H54 (cell line): ENCODE results near the gene EPHA3.

Experiments used
- DNase-seq: peaks from one replicate; pipeline ENCODE4 v3.0.0; 2011; ENCODE audit warnings: low spot score, mixed read lengths; ENCODE audit not compliant: insufficient read length
- FAIRE-seq: peaks from 3 replicates; lab custom pipeline; 2011; peaks lifted over from hg19 to GRCh38; lab: Jason Lieb, UNC
- POLR2A ChIP-seq: IDR thresholded peaks from 2 replicates; pipeline ENCODE4 v1.6.1; 2011; ENCODE audit warnings: low read depth, mild to moderate bottlenecking, low read length

The EPHA3 gene

DNA sequence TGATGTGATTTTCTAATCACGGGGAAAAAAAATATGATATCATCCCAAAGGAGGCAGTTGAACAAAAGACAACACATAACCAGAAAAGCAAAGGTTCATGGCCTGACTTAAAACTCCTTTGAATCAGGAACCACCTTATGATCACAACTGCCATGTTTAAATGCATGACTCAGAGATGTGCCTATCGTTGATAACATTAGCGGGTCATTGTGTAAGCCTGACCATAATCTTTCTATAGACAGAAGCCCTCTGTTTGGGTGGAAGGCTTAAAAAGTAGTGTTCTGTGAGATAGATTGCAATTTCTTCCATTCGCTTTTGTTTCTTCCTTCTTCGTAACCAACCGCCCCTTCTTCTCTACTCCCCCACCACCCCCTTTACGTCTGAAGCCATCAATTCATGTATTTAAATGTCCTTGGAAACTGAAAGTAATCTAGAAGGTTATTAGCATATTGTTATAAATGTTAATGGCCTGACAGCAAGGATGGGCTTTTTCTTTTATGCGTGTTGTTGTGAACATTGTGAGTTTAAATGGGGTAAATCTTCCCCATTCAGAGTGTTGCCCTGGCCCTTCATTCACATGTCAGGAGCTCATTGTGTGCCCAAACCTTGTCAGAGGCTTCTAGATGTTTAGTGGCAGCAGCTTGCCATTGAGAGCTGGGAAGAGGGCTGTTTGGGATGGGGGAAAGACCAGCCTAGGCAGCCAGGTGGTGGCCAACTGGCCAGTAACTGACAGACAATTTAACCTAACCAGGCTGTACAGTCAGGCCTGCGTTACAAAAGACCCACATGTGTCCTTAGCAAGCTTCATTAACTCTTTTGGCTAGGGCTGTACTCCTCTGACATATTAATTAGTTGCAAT lies 64.5 kb downstream of the EPHA3 start:
- no peak for DNase-seq
- no peak for FAIRE-seq
- no peak for TF ChIP-seq POLR2A

DNA sequence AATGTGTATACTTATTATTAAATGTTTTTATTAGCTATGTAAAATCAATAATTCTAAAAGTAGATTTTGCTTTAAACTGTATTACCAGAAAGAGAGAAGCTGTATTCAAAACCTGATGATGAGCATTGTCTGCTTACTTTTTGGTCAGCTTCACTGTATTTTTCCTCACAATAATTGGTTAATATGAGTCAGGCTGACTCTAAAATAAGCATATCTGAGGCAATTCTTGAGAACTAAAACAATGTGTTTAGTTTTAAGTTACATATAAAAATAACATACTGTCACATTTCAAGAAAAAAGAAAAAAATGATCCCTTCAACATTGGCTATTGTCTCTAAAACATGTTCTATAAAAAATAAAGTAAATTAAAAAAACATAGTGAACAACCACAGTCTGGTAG lies 66.1 kb downstream of the EPHA3 start:
- DNase-seq (no peak), FAIRE-seq (no peak)
- TF ChIP-seq POLR2A = no peak

DNA sequence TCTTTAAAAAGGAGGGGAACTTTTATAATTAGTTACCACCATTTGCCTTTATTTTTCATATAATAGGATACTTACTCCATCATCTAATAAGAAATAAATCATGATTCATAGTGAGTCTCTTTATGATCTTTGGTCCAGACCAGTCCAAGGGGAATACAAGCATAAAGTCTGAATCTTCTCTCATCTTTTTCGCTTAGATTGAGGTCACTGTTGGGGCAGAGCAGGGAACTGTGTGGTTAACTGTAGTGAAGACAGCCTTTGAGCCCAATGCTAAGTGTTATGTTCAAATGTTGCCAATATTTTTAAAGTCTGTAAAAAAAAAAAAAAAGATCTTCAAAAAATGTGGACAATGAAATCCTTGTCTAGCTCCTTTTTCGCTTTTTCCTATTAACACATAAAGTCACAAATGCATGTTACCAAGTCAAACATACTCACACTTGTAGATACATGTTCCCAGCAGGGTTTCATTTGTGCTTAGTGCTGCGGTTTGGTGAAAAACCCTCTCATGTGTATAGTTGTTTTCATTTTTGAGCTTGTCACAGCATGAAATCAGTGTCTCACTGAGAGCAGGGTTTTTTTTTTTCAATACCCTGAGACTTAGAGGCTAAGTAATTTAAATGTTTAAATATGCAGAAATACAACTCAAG lies 72.1 kb downstream of the EPHA3 start:
- no peak for TF ChIP-seq POLR2A
- FAIRE-seq (no peak), DNase-seq (no peak)

DNA sequence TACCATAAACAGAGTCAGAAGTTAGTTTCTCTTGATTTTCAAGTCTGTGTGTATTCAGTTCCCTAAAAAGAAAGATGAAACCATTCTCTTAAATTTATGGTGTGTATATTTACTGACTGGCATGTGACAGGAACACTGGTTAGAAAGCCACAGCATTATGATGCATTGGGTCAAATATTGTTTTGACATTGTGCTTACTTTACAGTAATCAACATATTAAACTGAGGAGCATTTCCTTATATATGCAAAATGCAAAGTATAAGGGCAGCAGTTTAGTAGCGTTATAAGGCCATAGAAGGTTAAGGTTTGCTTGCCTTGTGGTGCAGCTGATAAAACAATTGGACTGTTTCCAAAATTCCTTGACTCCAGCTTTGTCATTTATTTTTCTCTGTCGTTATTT lies 72.9 kb downstream of the EPHA3 start:
- FAIRE-seq (no peak), DNase-seq (no peak)
- no peak for TF ChIP-seq POLR2A

DNA sequence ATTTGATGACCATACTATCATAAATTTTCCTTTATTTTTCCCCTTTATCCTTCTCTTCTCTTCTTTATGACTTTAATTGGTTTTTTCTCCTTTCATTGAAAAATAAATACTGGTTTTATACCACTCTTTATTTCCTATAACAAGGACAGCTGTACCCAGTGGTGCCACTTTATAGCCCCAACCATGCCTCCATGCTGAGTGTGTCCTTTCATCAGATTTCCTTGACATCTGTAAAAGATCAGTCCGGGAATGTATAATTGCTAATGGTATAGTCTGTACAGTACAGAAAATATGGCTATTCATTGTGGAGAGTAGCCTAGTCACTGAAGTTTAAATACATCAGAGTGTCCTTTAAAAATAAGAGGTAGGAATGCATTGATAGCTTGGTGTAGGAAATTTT lies 74.6 kb downstream of the EPHA3 start:
- no peak for FAIRE-seq
- DNase-seq = no peak

DNA sequence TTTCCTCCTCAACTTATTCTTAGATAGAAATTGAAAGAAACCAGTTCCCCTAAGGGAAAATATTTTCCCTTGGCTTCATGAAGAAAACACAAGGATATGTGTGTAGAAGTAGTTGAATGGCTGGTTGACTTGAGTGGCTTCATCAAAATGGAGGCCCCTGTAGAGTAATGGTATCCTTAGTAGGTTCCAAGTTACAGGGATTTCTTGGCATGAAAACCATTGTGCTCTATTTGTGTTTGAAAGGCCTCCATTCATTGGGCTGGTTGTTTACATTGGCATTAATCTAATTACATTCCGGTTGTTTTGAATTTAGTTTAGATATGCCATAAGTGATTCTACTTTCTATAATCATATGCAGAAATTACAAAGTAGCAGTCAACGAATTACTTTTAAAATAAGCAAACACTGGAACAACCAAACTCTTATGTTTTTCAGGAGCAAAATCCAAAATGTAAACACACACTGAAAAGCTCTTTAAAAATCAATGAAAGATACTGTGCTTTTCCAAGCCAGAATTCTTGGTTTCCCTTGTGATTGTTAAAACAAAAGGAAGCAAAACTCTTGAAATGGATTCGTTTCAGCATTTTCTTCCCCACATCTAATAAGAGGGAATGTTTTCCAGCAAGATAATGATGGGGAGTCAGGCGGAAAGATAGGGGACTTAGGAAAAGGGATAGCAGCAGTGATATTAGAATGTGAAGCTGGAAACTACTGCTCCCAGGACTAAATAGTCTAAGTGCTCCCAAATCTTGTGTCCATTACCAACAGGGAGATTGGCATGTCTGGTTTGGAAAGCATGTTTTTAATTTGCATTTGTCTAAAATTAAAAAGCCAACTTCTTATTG lies 77.0 kb downstream of the EPHA3 start:
- DNase-seq (no peak), FAIRE-seq (no peak)
- TF ChIP-seq POLR2A = no peak

More for the DNA sequence above, 74.6 kb downstream of the EPHA3 start:
- TF ChIP-seq POLR2A = no peak

DNA sequence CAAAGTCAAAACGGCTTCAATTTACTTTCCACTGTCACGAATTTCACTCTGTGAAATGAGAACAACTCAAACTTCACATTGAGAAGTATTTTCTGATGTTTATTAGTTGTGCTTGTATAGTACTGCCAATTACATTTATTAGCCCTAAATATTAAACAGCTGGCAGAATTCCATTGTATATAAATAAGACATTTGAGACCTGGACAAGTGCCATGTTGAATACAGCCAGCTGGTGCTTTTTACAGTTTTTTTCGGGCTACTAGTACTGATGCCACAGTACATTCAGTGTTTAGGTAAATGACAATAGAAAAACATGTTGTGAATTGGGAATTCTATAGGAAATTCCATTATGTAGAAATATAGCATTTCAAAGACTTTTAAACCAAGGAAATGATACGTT lies 79.0 kb downstream of the EPHA3 start:
- no peak for DNase-seq
- TF ChIP-seq POLR2A = no peak
- FAIRE-seq = no peak

DNA sequence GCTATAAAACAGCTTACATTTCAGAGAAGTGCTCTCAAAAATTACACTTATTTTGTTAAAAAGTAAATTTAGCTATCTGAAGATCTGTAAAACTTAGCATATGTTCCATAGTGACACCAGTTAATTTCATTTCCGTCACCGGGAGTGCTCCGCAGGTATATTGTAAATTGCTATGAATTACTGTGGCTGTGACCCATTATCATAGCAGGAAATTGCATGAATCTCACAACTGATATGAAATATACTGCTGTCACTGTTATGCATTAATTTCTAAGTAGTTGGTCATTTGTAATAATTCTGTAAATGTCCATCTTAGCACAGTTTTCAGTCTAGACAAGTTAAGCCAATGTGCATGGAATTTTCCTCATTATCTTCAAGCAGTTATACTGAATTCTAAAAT lies 91.2 kb downstream of the EPHA3 start:
- no peak for TF ChIP-seq POLR2A
- no peak for FAIRE-seq
- DNase-seq = no peak

DNA sequence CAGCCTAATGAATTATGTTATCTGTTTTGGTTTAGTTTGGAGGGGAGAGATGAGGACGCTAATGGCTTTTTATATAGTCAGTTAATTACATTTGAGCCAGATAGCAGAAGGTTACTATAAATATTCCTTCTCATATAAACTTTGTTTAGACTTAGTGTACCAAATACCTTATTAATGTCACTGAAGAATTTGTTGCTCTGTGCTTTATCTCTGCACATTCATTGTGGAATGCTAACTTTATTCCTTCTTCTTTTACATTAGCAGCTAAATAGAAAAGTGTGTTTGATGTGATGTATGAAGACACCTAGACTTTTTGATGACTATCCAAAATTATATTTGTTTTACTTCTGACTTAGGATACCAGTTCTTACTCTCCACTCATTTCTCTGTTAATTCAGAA lies 105.2 kb downstream of the EPHA3 start:
- FAIRE-seq (no peak), DNase-seq (no peak)
- TF ChIP-seq POLR2A = no peak

DNA sequence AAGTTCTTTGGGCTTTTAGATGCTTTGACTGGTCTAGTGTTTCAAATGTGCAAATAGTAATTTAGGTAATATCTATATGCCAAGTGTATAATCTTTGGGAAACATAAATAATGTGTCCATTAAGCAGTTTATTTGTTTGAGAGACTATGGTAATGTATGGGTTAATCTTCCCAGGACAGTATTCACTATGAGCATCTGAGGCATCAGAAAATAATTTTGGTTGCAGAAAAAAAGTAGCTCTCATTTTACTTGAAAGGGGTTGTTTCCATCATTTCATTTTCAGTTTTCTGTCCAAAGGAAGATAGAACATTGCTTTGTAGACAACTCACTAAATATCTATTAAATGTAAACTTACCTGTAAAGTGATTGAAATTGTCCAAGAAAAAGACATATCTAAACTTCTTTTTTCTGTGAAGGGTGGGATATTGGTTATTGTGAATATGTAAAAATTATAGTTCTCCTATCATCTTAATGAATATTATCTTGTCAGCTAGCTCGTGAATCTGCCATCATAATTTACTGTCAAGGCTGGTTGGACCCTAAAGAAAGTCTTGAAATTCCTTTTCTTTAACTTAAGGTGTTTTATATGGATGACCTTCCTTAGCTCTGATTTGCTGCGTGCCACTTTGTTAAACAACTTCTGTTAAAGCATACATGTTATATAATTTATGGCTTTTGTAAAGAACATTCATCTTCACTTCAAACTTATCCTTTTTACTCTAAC lies 108.8 kb downstream of the EPHA3 start:
- DNase-seq (no peak), FAIRE-seq (no peak)
- TF ChIP-seq POLR2A = no peak

DNA sequence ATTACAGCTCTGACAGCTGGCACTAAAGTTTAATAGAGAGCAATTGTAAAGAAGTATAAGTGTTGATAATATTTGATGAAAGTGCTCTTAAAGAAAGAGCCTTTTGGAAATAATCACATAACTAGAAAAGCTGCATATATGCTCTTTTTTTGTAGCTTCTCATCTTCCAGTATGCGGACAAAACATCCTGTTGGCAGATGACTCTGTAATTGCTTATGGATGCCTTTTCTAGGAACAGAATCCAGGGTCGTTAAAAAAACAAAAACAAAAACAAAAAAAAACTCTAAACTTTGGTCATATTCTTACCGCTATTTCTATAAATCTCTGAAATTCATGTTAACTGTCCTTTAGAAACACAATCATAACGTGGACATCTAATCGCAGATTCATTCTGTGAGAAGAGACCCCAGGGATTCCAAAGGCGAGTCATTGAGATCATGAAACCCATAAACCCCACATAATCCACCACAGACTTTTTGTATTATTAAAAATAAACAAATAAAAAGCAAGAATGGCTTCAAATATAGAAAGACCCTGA lies 109.8 kb downstream of the EPHA3 start:
- TF ChIP-seq POLR2A = no peak
- DNase-seq (no peak), FAIRE-seq (no peak)

DNA sequence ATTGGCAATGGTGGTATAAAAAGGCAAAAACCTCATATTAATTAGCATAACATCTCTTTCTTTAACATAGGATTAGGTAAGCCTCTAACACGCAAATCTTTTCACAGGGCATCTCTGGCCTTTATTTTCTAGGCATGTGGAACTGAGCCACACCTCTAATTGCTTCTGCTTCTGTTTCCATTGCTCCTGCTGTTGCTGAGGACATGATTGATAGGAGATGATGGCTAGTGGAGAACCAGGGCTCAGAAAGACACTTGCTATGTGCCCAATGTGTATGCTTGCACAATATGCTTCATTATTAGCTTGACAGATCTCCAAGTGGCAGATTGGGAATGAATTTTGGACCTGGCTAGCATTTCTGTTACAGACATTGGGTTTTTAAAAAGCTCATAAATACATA lies 114.5 kb downstream of the EPHA3 start:
- FAIRE-seq (no peak), DNase-seq (no peak)
- no peak for TF ChIP-seq POLR2A

DNA sequence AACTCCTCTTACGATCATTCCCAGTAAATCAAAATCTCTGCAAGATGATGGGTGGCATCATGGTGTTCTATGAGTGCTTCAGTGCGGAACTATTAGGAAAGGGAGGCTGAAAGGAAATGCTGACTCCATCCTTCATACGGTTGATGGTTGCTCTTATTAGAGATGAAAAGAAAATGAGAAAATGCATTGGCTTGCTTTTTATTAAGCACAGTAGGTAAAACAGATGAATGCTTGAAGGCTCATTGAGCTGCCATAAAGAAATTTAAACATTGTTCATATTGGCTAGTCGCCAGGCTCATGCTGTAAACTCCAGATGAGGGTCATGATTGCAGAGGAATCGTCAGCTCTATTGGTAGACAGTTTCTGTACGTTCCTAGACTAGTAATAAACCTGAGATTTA lies 115.8 kb downstream of the EPHA3 start:
- no peak for TF ChIP-seq POLR2A
- FAIRE-seq (no peak), DNase-seq (no peak)
